CD14-positive monocyte (primary cell): ENCODE results near the gene OPN3. TPM values are rescaled to one million over a fixed set of nuclear protein-coding genes. Genes with fewer than 3 reads are reported as not detected.

ENCODE experiments used
- DNase-seq, 3 donors: peaks; one replicate each; pipeline ENCODE4 v3.0.0-alpha.2; 2011 to 2022
- H2AFZ ChIP-seq: 2 replicates; pipeline ENCODE4 v1.6.0; 2012; ENCODE audit warnings: mild to moderate bottlenecking, low read depth, low read length, inconsistent platforms; ENCODE audit not compliant: insufficient read depth, poor library complexity, severe bottlenecking
- H3K27ac ChIP-seq, 2 donors: 1 replicate in 1 of 2; 2 replicates in 1 of 2; pipeline ENCODE4 v1.5.1; 2012 to 2013; ENCODE audit warnings: low read length in 2 of 2, control low read depth in 1 of 2, inconsistent platforms in 1 of 2, low read depth in 1 of 2, mild to moderate bottlenecking in 1 of 2
- H3K27me3 ChIP-seq, 2 donors: one replicate each; pipeline versions ENCODE4 v1.6.0 to v1.6.1; 2011 to 2013; ENCODE audit warnings: low read length in 2 of 2; ENCODE audit not compliant: control insufficient read depth in 2 of 2, insufficient read depth in 2 of 2
- H3K36me3 ChIP-seq, 2 donors: replicated peaks in 1 of 2; 1 replicate in 1 of 2; 2 replicates in 1 of 2; pipeline versions ENCODE4 v1.5.1 to v1.6.1; 2012 to 2013; ENCODE audit warnings: low read length in 2 of 2, control low read depth in 1 of 2, inconsistent platforms in 1 of 2, mild to moderate bottlenecking in 1 of 2; ENCODE audit not compliant: insufficient read depth in 2 of 2, control insufficient read depth in 1 of 2
- H3K4me1 ChIP-seq, 2 donors: 1 replicate in 1 of 2; 2 replicates in 1 of 2; pipeline versions ENCODE4 v1.5.1 to v1.6.1; 2012 to 2013; ENCODE audit warnings: low read length in 2 of 2, control low read depth in 1 of 2, inconsistent platforms in 1 of 2, mild to moderate bottlenecking in 1 of 2, moderate library complexity in 1 of 2; ENCODE audit not compliant: insufficient read depth in 2 of 2, control insufficient read depth in 1 of 2
- H3K4me2 ChIP-seq: replicated peaks from 2 replicates; pipeline ENCODE3; 2012; ENCODE audit warnings: low read length, moderate library complexity, mild to moderate bottlenecking; ENCODE audit not compliant: poor library complexity, severe bottlenecking; ENCODE audit errors: extremely low read depth
- H3K4me3 ChIP-seq, 3 experiments: fragments of 200-600 bp in 1 of 3; sonication (generic) in 1 of 3; replicated peaks in 1 of 3; 1 replicate in 2 of 3; 2 replicates in 1 of 3; pipeline ENCODE4 v1.5.1; 2011 to 2013; ENCODE audit warnings: low read length in 3 of 3, mild to moderate bottlenecking in 3 of 3, control low read depth in 2 of 3, low read depth in 2 of 3, inconsistent platforms in 1 of 3, moderate library complexity in 1 of 3
- H3K79me2 ChIP-seq: 2 replicates; pipeline ENCODE4 v1.6.0; 2012; ENCODE audit warnings: mild to moderate bottlenecking, control low read depth, inconsistent platforms, low read length, moderate library complexity; ENCODE audit not compliant: insufficient read depth
- H3K9ac ChIP-seq: 2 replicates; pipeline ENCODE4 v1.6.0; 2017; ENCODE audit warnings: low read length, mild to moderate bottlenecking; ENCODE audit not compliant: insufficient read depth, poor library complexity, severe bottlenecking
- H3K9me3 ChIP-seq, 2 donors: replicated peaks in 1 of 2; 1 replicate in 1 of 2; 2 replicates in 1 of 2; pipeline versions ENCODE4 v1.5.1 to v1.6.1; 2012 to 2013; ENCODE audit warnings: low read length in 2 of 2, control low read depth in 1 of 2; ENCODE audit not compliant: control insufficient read depth in 1 of 2, insufficient read depth in 1 of 2
- H4K20me1 ChIP-seq: 2 replicates; pipeline ENCODE4 v1.6.0; 2012; ENCODE audit warnings: mild to moderate bottlenecking, low read length, control low read depth, moderate library complexity; ENCODE audit not compliant: insufficient read depth
- H3K27ac Mint-ChIP-seq, 7 donors: one replicate each; pipeline ENCODE4 v1.8.0; 2020; ENCODE audit warnings: mild to moderate bottlenecking in 7 of 7, mixed read lengths in 7 of 7, moderate library complexity in 6 of 7, inconsistent platforms in 2 of 7
- H3K27me3 Mint-ChIP-seq, 3 donors: one replicate each; pipeline ENCODE4 v1.8.0; 2021 to 2022; ENCODE audit warnings: low read depth in 3 of 3, mild to moderate bottlenecking in 3 of 3, mixed read lengths in 3 of 3, moderate library complexity in 3 of 3, inconsistent platforms in 1 of 3
- H3K36me3 Mint-ChIP-seq, 2 donors: one replicate each; pipeline ENCODE4 v1.8.0; 2020; ENCODE audit warnings: mixed read lengths in 2 of 2, inconsistent platforms in 1 of 2, mild to moderate bottlenecking in 1 of 2
- H3K4me1 Mint-ChIP-seq: one replicate; pipeline ENCODE4 v1.8.0; 2020; ENCODE audit warnings: mild to moderate bottlenecking, mixed read lengths
- H3K4me3 Mint-ChIP-seq, 2 donors: one replicate each; pipeline ENCODE4 v1.8.0; 2020; ENCODE audit warnings: mild to moderate bottlenecking in 2 of 2, mixed read lengths in 2 of 2, moderate library complexity in 1 of 2
- H3K9me3 Mint-ChIP-seq, 7 donors: one replicate each; pipeline ENCODE4 v1.8.0; 2020 to 2022; ENCODE audit warnings: mixed read lengths in 7 of 7, mild to moderate bottlenecking in 6 of 7, moderate library complexity in 6 of 7, inconsistent platforms in 2 of 7
- WGBS: methylation state at CpG from one replicate; pipeline ENCODE4 v1.1.5; 2013; ENCODE audit warnings: missing lambda C conversion rate; ENCODE audit not compliant: insufficient coverage; 5-methylcytosine and 5-hydroxymethylcytosine counted together
- intact Hi-C, 2 donors: fragments of 100-400 bp; cut with micrococcal nuclease; formaldehyde crosslinking; loops; one replicate each; pipeline versions ENCODE4 v1.15.0 to v1.15.1; 2023
- polyA plus RNA-seq, 3 donors: library from polyadenylated mRNA; depleted of rRNA in 1 of 3; unstranded in 2 of 3; stranded (reverse) in 1 of 3; fragments of 300-500 nt in 2 of 3; fragments of >200 nt in 1 of 3; fragmentation: Illumina TruSeq in 2 of 3; gene quantifications; 1 replicate in 2 of 3; 2 replicates in 1 of 3; pipeline ENCODE4 v1.2.3, GENCODE V29; 2012 to 2021
- TF ChIP-seq, protein P1 (sequence below): fragments of 200-600 bp; IDR thresholded peaks from one replicate; pipeline ENCODE4 v1.8.0; 2022; ENCODE audit warnings: antibody characterized with exemption, mild to moderate bottlenecking

OPN3 gene
- polyA plus RNA-seq, 3 donors: 14.5 to 56.1 (median 55.2) TPM

DNA sequence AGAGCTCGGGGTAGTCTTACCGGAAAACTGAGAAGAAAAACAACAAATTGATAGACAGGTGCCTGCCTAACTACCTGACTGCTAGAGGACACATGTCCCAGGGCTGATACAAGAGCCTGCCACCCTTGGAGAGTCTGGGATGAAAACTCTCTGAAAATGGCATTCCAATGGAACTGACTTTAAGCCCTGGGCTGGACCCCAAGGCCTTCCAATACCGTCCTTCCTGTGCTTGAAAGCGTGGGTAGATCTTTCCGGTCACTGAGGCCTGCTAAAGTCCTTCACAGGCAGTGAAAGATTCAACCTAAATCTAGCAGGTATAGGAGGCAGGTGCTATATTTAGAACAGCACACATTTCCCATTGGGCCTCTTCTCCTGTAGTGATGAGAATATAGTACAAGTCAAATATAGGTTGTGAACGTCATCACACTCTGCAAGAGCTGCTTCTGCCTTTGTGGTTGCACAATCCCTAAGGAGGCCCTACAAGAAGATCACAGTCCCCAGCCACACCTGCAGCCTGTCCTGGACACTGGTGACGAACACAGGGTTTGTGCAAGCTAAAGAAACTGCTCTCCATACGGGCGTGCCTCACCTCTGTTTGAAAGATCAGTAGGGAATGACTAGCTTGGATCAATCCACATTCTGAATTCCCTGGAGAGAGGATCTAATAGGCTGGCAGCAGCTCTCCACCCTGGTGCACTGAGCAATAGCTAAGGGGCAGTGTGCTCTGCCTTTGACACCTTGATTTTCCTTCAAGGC, 876 bp upstream of the OPN3 start:
- peaks cover 42% of the 10 kb centered on the region for H3K4me1 Mint-ChIP-seq
- peaks cover 40% of the 10 kb centered on the region for H3K79me2 ChIP-seq
- peaks cover 34 to 42% of the 10 kb centered on the region in 2 donors for H3K4me1 ChIP-seq
- intact Hi-C loops: loop anchor here (5.0 to 10.0 kb wide), 2 partner anchors 109 to 204 kb away; partner anchors contain the start of genes EXO1 (in 1 of the 2) and KMO (in 1 of the 2)
- peaks cover 2 to 4% (median 2%) of the 10 kb centered on the region in 3 donors for H3K27me3 Mint-ChIP-seq
- peaks cover 0 to 5% (median 2%) of the 10 kb centered on the region in 7 donors for H3K9me3 Mint-ChIP-seq
- H3K4me3 Mint-ChIP-seq: peak overlapping the region; percentile 77 to 85
- TF ChIP-seq, protein P1, sequence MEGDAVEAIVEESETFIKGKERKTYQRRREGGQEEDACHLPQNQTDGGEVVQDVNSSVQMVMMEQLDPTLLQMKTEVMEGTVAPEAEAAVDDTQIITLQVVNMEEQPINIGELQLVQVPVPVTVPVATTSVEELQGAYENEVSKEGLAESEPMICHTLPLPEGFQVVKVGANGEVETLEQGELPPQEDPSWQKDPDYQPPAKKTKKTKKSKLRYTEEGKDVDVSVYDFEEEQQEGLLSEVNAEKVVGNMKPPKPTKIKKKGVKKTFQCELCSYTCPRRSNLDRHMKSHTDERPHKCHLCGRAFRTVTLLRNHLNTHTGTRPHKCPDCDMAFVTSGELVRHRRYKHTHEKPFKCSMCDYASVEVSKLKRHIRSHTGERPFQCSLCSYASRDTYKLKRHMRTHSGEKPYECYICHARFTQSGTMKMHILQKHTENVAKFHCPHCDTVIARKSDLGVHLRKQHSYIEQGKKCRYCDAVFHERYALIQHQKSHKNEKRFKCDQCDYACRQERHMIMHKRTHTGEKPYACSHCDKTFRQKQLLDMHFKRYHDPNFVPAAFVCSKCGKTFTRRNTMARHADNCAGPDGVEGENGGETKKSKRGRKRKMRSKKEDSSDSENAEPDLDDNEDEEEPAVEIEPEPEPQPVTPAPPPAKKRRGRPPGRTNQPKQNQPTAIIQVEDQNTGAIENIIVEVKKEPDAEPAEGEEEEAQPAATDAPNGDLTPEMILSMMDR: no peak
- peak overlapping the region; percentile 88 for H3K9ac ChIP-seq
- no peaks in the 10 kb centered on the region for H3K9me3 ChIP-seq
- H3K4me2 ChIP-seq: peak overlapping the region; percentile 88
- peak overlapping the region; percentile 34 to 92 (median 52) for H3K4me3 ChIP-seq
- H3K27ac Mint-ChIP-seq: peak overlapping the region; percentile 79 to 92 (median 83)
- no peaks in the 10 kb centered on the region for H3K36me3 Mint-ChIP-seq
- WGBS: 84% methylated on average over 7 of the region's 9 CpGs
- no peaks in the 10 kb centered on the region for H3K36me3 ChIP-seq
- H3K27me3 ChIP-seq: no peaks in the 10 kb centered on the region
- peaks cover 7% of the 10 kb centered on the region for H4K20me1 ChIP-seq
- DNase-seq: peak; percentile 18 to 33 (median 21)
- peak overlapping the region; percentile 82 for H2AFZ ChIP-seq
- peak overlapping the region; percentile 25 to 70 for H3K27ac ChIP-seq

DNA sequence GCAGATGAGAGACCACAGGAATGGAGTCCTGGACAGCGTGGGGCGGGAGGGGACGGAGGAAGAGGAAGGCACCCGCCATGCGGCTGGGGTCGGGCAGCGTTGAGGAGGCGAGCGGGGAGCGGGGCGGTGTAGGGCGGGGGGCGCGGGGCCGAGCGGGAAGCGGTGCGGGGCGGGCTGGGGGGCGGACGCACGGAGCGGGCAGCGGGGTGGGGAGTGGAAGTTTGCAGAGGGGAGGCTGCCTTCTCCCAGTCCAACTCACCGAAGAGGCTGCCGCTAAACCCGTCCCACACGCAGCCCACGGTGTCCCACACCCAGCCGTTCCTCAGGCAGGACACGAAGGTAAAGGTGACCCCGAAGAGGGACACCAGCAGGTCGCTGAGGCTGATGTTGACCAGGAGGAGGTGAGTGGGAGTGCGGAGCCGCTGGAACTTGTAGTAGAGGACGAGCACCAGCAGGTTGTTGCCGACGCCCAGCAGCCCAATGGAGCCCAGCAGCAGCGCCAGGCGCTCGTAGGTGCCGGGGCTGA, 483 bp downstream of the OPN3 start:
- Mint-ChIP-seq H3K4me1 (peaks cover 42% of the 10 kb centered on the region), H3K9me3 (peaks cover 0 to 5% (median 0%) of the 10 kb centered on the region in 7 donors), H3K27me3 (peaks cover 0 to 2% (median 2%) of the 10 kb centered on the region in 3 donors), H3K4me3 (peak overlapping the region; percentile 84 to 92), H3K36me3 (peaks cover 8 to 11% of the 10 kb centered on the region in 2 donors), H3K27ac (peak overlapping the region; percentile 77 to 96 (median 86))
- Histone ChIP-seq H3K4me2 (peak overlapping the region; percentile 88), H3K27ac (peak overlapping the region; percentile 74 to 90), H3K4me1 (peaks cover 34 to 49% of the 10 kb centered on the region in 2 donors), H3K4me3 (peak overlapping the region; percentile 81 to 92 (median 88)), H4K20me1 (peaks cover 7% of the 10 kb centered on the region), H3K27me3 (no peaks in the 10 kb centered on the region), H3K36me3 (peaks cover 0 to 10% of the 10 kb centered on the region in 2 donors), H3K9me3 (no peaks in the 10 kb centered on the region), H2AFZ (peak overlapping the region; percentile 81), H3K9ac (peak overlapping the region; percentile 88), H3K79me2 (peaks cover 53% of the 10 kb centered on the region)
- DNase-seq: peak in 2 of 3 donors; percentile 15 to 21
- TF ChIP-seq, protein P1: no peak
- under 1% methylated on average over 20 of the region's 42 CpGs for WGBS
- intact Hi-C loops: loop anchor here (5.0 to 10.0 kb wide), 3 partner anchors 107 to 205 kb away; partner anchors contain the start of genes EXO1 (in 2 of the 2), FH (in 1 of the 2) and KMO (in 1 of the 2)
